CMK (cell line): Measurements from ENCODE around the gene PREB.
"Not testable (repeated sequence)": the region's sequence is repeated elsewhere in the genome, so short reads cannot be mapped to it uniquely, and the experiment has no call there.

Experiments
- DNase-seq: peaks from one replicate; pipeline ENCODE4 v3.0.0-alpha.2; 2010; ENCODE audit warnings: low read depth

PREB gene

GRCh38 chr2:27125104-27125503 is 9.3 kb downstream of the PREB start:
- DNase-seq: no peak

GRCh38 chr2:27123302-27124150 is 10.9 kb downstream of the PREB start, which contains the start of gene ABHD1:
TSS of gene ABHD1 (plus strand) at chr2:27123815. CDS start at chr2:27123949, 134 bp downstream.
- DNase-seq: no peak

- DNase-seq: no peak
Measured at GRCh38 chr2:27122791-27123190, 11.6 kb downstream of the PREB start.

- DNase-seq: no peak
Measured at GRCh38 chr2:27121906-27122305, 12.5 kb downstream of the PREB start.

DNA sequence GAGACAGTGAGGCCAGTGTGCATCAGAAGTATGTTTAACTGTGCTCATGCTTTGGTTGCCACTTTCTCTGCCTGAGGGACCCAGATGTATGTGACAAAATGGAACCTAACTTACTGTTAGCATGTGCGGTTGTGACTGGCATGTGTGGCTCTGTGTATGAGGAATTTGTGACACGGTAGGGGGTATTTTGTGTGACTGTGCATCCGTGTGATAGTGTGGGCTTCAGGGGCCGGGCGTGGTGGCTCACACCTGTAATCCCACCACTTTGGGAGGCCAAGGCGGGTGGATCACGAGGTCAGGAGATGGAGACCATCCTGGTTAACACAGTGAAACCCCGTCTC is 15.1 kb downstream of the PREB start:
- not testable (repeated sequence) for DNase-seq

DNA sequence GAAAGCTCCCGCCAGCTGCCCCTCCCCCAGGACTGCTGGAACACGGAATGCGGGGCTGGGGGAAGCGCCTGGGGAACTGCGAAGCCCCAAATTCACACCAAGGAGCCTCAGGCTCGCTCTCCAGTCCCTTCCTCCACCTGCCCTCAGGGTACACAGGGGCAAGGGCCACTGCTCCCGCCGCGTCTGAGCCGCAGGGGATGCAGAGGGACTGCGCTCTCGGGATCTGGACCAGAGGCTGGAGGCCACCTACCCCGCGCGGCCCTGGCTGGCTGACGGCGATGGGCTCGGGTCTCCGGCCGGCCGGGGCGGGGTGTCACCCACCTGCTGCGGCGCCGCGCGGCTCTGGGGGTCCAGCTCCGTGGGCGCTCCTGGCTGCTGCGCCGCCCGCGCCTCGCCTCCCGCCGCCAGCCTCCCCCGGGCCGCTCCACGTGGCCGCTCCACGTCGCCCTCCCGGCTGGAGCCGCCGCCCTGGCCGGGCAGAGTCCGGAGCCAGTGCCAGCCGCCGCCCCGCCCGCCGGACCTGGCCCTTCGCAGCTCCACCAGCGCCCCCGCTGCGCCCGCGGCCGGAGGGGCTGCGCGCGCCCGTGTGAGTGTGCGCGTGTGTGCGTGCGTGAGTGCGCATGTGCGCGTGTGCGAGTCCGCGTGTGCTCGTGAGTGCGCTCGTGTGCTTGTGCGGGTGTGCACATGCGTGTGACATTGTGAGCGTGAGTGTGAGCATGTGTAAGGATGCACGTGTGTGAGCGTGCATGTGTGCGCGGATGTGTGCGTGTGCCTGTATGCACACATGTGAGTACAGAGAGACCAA is 15.7 kb downstream of the PREB start, which contains the start of gene CGREF1:
Gene CGREF1 (minus strand): TSS at position 604 of the 805 bp plus-strand sequence. CDS start 14,762 bp downstream, outside the sequence.
- no peak for DNase-seq

DNA sequence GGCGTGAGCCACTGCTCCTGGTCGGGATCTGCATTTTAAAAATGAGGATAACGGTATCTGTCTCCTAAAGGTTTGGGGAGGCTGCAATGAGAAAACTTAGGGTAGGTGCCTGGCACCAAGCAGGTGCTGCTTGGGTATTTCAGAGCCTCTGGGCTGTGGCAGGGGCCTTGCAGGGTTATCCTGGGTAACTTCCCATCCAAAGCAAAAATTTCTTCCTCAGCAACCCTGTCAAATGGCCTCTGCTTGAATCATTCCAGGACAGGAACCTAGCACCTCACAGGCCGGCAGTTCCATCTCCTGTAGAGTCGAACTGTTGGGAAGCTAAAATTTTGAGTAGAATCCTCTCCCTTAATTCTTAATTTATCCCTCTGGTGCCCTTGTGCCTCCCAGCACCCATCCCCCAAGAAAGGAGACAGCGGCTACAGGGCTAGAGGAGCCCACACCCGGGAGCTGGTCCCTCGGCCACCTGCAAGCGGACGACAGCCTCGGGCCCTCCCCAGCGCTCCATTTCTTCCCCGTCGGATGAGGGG is 16.4 kb downstream of the PREB start:
- DNase-seq: no peak

GRCh38 chr2:27115519-27115918 is 18.9 kb downstream of the PREB start:
- no peak for DNase-seq

GRCh38 chr2:27111392-27112078 is 22.9 kb downstream of the PREB start:
- DNase-seq: not testable (repeated sequence)

GRCh38 chr2:27110603-27111352 is 23.7 kb downstream of the PREB start:
- not testable (repeated sequence) for DNase-seq

DNA sequence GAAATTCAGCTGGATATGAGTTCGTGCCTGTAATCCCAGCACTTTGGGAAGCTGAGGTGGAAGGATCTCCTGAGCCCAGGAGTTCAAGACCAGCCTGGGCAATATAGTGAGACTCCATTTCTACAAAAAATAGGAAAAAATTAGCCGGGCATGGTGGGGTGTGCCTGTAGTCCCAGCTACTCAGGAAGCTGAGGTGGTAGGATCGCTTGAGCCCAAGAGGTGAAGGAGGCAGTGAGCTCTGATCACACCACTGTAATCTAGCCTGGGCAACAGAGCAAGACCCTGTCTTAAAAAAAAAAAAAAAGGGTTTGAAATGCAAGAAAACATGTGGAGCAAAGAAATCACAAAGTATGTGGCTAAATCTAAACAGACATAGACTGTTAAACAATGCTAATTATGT is 25.4 kb downstream of the PREB start:
- DNase-seq: no peak

DNA sequence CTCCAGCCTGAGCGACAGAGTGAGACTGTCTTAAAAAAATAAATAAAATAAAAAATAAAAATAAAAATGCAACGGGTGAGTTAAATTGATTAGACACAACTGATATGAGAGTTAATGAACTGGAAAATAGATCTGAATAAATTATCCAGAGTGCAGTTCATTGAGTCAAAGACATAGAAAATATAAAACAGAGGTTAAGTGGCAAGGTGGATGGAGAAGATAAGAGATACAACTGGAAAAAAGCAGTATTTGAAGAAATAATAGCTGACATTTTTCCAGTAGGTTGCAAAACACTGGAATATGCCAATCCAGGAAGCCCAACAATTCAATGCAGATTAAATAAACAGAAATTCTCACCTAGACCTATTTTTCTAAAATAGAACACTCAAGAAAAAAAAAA is 26.2 kb downstream of the PREB start:
- DNase-seq: no peak

DNA sequence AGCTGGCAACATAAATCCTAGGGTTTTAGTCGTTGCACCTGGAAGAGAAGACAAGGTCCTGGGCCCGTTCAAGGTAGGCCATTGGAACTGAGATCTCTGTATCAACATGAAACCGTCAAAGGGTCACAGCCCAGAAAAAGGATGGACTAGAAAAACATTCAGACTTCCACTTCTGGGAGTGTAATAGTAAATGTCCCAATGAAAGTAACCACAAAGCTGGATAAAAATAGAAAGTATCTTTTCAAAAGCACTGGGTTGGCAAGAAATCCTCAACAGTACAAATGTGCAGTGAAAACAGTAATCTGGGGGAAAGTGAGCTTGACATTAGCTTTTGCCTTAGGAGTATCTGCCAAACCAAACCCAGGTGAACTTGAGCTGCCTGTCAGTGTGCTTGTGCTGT is 28.5 kb downstream of the PREB start:
- DNase-seq: no peak

- no peak for DNase-seq
Measured at GRCh38 chr2:27102329-27102728, 32.1 kb downstream of the PREB start.

DNA sequence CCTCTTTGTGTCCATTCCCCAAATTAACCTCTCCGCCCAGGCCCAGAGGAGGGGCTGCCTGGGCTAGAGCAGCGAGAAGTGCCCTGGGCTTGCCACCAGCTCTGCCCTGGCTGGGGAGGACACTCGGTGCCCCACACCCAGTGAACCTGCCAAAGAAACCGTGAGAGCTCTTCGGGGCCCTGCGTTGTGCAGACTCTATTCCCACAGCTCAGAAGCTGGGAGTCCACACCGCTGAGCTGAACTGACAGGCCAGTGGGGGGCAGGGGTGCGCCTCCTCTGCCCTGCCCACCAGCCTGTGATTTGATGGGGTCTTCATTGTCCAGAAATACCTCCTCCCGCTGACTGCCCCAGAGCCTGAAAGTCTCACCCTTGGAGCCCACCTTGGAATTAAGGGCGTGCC is 34.4 kb downstream of the PREB start:
- DNase-seq: no peak

DNA sequence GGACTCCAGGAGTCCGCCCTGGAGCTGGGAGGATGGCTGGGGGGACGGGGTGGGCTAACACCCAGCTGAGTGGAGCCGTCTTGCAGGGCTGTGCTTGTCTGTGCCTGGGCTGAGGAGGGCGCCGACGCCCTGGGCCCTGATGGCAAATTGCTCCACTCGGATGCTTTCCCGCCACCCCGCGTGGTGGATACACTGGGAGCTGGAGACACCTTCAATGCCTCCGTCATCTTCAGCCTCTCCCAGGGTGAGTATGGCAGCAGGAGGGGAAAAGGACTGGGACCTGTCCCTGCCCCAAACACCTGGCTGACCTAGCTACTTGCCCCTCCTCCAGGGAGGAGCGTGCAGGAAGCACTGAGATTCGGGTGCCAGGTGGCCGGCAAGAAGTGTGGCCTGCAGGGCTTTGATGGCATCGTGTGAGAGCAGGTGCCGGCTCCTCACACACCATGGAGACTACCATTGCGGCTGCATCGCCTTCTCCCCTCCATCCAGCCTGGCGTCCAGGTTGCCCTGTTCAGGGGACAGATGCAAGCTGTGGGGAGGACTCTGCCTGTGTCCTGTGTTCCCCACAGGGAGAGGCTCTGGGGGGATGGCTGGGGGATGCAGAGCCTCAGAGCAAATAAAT is 35.0 kb downstream of the PREB start:
- DNase-seq: no peak

GRCh38 chr2:27097341-27097740 is 37.1 kb downstream of the PREB start:
- no peak for DNase-seq

- no peak for DNase-seq
Measured at GRCh38 chr2:27096748-27097297, 37.6 kb downstream of the PREB start.

DNA sequence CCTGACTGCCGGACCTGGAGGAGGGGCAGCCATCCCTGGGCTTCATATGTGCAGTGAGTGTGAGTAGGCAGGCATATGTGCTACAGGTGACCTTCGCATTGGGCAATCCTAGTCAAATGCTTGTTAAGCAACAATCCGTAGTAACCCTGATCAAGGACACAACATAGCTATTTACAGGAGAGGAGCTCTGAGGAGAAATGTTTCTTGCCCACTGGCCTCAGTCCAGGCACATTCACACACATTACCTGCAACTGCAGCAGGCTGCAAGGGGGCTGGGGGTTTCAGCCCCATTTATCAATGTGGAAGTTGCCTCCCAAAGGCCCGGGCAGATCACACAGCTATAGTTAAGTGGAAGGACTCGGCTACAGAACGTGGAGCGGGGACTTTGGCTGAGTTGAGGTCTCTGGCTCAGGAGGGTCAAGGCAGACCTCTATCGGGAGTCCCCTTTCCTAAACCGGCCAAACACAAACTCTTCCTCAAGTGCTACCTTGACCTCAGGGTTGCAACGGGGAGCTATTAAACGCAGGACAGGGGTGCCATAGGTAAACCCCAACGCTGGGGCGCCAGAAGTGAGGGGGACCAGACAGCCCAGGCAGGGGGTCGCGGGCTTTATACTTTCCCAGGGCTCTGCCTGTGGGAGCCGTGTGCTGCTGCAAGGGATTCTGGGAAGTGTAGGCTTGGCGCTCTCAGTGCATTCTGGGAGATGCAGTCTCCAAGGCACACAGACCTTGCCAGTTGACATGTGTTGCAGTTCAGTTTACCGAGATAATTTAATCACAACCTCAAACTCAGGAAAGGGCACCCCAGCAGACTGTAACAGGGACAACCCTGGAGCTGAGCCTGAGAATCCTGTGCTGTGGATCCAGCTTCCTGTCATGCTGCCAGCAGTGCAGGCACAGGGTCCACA is 38.4 kb downstream of the PREB start:
- DNase-seq: no peak

GRCh38 chr2:27095427-27095744 is 39.0 kb downstream of the PREB start:
- DNase-seq: no peak
